Measurements from ENCODE around the gene RANBP9.

RANBP9 gene

GRCh38 chr6:13710552-13711323 is 897 bp downstream of the RANBP9 start:
- peak in 4 of 5 donors; percentile 15 to 35 (median 32) for DNase-seq

DNA sequence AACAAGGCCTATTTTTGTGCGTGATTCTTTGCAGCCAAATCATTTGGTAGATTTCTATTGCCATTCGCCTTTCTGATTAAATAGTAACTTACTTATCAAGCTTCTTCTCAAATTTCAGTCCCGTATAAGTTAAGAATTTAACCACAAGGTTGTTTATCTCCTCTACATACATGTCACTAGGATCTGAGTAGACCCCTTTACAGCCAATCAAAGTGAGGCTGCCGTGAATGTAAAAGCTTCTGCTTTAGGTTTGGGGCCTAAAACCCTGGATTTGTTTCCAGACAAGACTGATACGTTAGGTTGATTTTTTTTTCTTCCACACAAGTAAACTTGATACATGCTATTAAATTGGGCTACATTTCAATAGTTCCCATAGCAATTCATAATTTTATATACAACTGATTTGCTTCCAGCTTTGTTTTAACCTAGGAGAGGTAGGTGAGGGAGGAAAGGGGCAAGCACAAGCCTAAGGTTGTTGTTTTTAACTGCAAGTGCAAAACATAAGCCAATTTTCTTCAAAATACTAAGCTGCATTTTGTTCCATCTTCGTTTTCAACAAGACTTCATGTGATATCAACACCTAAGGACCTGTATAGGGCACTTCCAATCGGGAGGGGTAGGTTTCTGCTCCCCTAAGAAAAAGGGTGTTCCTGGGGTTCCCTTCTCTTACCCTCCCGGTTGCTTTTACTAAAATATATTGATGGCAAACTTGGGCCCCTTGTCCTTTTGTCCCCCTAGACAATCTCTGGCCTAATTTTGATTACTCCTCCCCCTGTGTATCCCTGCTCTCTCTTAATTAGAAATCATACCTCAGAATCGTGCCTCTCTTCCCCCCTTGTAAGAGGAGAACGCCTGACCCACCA is 1.7 kb downstream of the RANBP9 start:
- DNase-seq: peak in 1 of 5 donors; percentile 31

GRCh38 chr6:13708736-13709135 is 2.9 kb downstream of the RANBP9 start:
- DNase-seq: no peak

- no peak for DNase-seq
Observed at GRCh38 chr6:13703496-13703895, 8.1 kb downstream of the RANBP9 start.

DNA sequence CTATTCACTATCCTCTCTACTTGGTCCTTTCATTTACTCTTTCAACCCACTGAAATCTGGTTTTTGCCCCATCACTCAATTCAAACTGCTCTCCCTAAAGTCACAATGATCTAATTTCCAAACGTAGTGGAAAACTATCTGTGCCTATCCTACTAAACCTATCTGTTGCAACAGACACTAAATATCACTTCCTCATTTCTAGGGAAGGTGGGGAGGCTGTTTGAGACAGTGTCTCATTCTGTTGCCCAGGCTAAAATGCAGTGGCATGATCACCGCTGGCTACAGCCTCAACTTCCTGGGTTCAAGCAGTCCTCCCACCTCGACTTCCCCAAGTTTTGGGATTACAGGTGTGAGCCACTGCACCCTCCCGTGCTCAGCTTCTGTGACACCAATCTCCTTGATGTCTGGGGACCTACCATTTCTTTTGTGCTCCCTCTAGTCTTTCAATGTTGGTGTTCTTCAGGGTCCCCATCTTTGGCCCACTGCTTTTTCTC is 8.8 kb downstream of the RANBP9 start:
- no peak for DNase-seq

DNA sequence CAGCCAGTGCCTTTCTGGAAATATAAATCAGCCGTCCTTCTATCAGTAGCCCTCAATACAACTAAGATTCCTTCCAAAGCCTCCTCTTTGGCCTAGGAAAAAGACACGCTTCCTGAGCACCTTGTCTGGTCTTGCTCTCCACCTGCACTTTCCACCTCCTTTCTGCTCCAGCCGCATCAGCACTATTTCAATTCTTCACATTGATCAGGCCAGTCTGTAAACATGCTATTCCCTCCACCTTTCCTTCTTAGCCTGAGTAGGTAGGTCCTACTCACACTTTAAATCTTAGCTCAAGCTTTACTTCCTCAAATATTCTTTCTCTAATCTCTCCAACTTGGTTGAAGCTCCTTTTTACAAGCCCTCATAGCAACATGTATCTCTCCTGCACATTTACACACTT is 11.4 kb downstream of the RANBP9 start:
- no peak for DNase-seq

- no peak for DNase-seq
Observed at GRCh38 chr6:13698715-13699114, 12.9 kb downstream of the RANBP9 start.

- DNase-seq: no peak
Observed at GRCh38 chr6:13697857-13698256, 13.8 kb downstream of the RANBP9 start.

DNA sequence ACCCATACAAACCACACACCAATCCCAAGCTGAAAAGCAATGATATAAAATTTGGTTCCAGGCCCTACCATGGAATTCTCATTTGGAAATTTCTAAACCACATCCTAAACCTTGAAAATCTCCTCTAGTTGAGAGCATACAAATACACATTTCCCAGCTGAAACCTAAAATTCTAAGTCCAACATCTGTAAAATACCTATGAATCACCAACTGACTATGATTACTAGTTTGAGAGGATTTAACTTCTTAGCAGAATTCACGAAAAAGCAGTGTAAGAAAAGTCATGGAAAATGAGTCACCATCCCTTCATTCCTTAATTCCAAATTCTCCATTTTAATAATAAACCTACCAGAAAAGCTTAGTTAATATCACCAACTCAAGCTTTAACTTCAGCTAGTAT is 15.4 kb downstream of the RANBP9 start:
- no peak for DNase-seq

DNA sequence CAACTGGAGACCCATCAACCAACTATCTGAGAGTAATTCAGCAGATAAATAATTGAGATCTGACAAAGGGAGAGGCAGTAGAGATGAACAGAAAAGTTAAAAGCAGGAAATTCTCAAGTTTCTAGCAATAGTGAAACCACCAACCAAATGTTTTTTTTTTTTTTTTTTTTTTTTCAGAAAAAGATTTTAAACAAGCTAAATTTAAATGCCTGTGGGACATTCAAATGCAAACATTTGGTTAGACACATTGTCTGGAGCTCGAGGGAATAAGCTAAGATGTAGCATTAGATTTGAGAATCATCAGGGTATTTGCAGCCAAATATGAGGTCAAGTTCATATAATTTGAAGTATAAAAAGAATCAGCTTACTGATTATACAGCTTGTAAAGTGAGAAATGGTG is 16.4 kb downstream of the RANBP9 start:
- DNase-seq: no peak

DNA sequence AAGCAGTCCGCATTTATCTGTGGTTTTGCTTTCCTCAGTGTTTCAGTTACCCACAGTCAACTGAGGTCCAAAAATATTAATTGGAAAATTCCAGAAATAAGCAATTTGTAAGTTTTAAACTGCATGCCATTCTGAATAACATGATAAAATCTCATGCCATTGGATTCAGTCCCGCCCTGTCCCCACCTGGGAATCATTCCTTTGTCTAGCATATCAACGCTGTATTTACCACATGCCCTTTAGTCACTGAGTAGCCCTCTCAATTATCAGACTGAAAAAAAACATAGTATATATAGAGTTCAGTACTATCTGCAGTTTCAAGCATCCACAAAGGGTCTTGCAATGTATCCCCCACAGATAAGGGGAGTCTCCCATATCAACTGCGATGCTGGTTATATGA is 17.1 kb downstream of the RANBP9 start:
- DNase-seq: no peak

- DNase-seq: no peak
Observed at GRCh38 chr6:13689511-13690256, 22.0 kb downstream of the RANBP9 start.

- DNase-seq: no peak
Observed at GRCh38 chr6:13688692-13689196, 22.9 kb downstream of the RANBP9 start.

DNA sequence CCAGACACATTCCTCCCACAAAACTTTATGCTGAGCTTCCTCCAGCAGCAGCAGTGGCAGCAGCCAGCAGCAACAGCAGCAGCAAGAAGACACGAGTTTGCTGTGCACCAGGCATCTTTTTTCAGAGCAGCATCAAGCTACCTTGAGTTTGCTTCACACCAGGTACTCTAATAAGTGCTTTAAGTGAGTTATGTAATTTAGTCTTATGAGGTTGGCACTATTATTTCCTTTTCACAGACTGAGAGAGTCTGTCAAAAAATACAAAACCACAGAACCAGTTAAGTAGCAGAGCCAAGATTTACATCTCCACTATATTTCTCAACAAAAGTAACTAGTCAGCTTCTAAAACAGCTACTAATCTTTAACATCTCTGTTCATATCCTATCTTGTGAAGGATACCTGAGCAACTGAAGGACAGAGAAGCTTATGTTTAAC is 23.7 kb downstream of the RANBP9 start:
- DNase-seq: peak in 1 of 5 donors; percentile 12

DNA sequence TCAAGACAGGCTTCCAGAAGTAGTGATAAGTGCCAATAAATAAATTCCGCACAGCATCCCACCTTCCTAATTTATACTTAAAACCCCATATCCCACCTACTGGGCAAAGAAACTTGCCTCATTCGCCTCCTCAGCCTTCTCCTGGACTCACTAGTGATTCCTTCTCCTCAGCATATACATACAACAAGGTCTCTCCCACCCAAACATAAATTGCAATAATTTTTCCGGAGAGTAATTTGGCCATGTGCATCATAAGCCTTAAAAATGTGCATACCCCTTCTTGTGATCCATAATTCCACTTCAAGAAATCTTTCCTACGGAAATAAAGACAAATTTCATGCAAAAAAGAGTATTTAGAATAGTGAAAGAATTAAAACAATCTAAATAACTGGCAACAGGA is 26.8 kb downstream of the RANBP9 start:
- no peak for DNase-seq

DNA sequence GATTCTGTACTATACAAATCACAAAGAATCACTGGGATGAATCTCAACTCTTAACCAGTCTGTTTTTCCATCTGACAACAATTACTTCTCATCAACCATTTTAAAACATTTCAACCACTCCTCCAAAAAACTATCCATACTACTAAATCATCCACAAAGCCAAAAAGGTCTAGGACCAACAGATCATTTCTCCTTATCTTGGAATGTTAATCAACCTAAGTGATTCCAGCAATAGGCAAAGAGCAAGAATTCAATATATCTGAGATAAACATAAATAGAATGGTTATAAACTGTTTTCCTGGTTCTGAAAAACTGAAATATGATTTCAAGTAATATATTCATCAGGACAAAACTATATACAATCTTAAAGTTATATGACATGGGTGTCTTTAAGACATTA is 28.6 kb downstream of the RANBP9 start:
- no peak for DNase-seq

DNA sequence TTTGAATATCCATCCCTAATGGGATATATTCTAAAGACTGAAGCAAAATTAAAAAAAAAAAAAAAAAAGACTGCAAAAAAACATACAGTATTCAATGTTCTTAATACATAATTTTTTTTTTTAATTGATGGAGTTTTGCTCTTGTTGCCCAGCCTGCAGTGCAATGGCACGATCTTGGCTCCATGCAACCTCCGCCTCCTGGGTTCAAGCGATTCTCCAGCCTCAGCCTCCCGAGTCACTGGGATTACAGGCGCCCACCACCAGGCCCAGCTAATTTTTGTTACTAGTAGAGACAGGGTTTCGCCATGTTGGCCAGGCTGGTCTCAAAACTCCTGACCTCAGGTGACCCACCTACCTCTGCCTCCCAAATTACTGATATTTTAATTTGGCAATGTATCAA is 29.3 kb downstream of the RANBP9 start:
- DNase-seq: no peak

- DNase-seq: peak in 2 of 5 donors; percentile 11 to 67
Observed at GRCh38 chr6:13681305-13682061, 30.2 kb downstream of the RANBP9 start.

GRCh38 chr6:13680448-13680968 is 31.1 kb downstream of the RANBP9 start:
- no peak for DNase-seq

- no peak for DNase-seq
Observed at GRCh38 chr6:13679996-13680395, 31.6 kb downstream of the RANBP9 start.

DNA sequence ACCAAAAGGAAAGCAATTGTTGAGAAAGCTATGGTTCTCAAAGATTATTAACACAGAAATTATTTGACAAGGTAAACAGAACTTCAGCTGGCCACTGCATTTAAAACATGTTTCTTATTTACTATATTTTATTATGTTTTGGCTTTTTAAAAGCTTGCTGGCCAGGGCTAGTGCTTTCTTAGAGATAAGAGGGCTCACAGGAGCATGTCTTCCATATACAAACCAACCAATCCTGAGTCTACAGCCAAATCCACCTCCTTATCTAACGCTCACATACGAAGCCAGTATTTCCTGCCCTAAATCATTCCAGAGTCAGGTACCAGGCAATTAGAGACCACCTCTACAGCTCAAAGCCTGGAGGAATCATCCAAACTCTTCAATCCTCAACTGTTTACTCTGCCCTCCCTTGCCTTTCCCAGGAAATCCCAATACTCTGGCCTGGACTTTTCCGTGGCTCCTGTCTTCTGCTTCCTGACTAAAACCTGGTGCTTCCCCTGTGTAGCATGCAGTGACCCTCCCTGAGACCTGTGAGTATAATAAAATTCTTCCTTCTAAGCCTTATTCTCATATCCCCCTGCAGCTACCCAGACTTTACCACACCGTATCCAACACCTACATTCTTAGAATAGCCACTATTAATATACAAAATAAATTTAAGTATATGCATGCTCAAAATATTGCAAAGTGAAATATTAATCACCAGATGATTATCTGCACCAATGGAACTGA is 33.2 kb downstream of the RANBP9 start:
- no peak for DNase-seq

Measured in T-helper 1 cell (primary cell).